Fibroblast of lung (primary cell): Measurements from ENCODE around the gene LCN2.

Experiments
- CTCF ChIP-seq, 2 donors: IDR thresholded peaks in 1 of 2; conservative IDR thresholded peaks in 1 of 2; 1 replicate in 1 of 2; 2 replicates in 1 of 2; pipeline ENCODE4 v1.5.1; 2011 to 2012; ENCODE audit warnings: low read length in 2 of 2, control low read depth in 1 of 2, inconsistent platforms in 1 of 2, low read depth in 1 of 2, mild to moderate bottlenecking in 1 of 2
- EZH2 ChIP-seq: IDR thresholded peaks from 2 replicates; pipeline ENCODE4 v1.5.1; 2012; ENCODE audit warnings: low read length, control low read depth, mild to moderate bottlenecking; ENCODE audit errors: missing control alignments

- TF ChIP-seq CTCF (conservative IDR thresholded peaks at IDR 0.05 in 1 of 2, IDR thresholded peaks at IDR 0.05 in 1 of 2; ENCODE audit: low read depth in 1 of 2, low read length in 2 of 2) (no peak), EZH2 (no peak)
Observed at GRCh38 chr9:128121466-128121810, 27.8 kb upstream of the LCN2 start.
